GM18861 (cell line): Measurements from ENCODE around the gene CLIC5.

Experiments
- ATAC-seq: cut with Tn5 transposase; IDR thresholded peaks from one replicate; pipeline ENCODE4 v1.9.1; 2021; ENCODE audit not compliant: unreplicated experiment

The CLIC5 gene

GRCh38 chr6:45899683-45899946 lies 116.0 kb downstream of the CLIC5 start:
- no peak for ATAC-seq

DNA sequence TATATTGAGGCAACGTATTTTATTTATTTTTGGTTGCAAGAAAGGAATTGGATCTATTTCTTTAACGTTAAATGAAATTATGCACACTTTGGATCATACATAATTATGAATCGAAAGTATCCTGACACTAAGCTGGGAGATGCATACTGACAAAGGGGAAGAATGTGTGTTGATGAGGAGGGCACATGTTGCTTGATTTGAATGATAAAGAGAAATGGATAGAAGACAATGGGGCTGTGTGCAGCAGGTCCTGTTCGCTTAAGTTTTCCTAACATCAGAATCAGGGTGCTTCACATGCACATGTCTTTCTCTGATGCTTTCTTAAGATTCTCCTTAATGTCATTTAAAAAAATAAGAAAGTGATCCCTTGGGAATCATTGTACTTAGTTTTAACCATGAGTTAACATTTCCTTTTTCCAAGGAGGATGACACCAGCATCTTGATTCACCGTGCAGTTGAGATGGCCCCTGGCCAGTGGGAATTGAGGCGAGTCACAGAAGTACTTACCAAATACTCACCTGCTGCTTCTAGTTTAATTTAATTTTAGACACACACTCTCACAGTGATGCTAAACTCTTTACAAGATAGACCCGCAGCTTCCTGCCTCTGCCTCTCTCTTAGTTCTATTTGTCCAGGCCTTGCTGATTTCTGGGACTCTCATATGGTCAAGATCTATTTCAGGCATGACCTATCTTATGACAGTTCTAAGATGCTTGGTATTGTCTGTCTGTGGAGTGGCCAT lies 116.5 kb downstream of the CLIC5 start:
- no peak for ATAC-seq

GRCh38 chr6:45896783-45897441 lies 118.7 kb downstream of the CLIC5 start:
- ATAC-seq, result no peak

DNA sequence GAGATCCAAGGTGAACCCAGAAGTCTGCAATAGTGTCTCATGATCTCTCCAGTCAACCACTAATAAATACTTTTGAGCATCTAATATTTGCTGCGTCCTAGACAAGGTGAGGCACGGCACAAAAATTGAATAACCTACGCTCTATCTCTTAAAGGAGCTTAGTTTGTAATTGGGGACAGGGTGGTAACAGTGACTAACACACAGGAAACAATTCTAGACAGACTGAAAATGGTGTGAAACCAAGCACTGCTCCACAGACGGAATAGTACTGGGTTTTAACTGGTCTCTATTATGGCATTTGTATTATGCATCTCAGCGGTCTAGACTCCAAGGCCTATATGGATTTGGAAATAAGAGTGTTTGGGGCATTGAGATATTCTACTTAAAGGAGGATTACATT lies 120.1 kb downstream of the CLIC5 start:
- ATAC-seq, result no peak

DNA sequence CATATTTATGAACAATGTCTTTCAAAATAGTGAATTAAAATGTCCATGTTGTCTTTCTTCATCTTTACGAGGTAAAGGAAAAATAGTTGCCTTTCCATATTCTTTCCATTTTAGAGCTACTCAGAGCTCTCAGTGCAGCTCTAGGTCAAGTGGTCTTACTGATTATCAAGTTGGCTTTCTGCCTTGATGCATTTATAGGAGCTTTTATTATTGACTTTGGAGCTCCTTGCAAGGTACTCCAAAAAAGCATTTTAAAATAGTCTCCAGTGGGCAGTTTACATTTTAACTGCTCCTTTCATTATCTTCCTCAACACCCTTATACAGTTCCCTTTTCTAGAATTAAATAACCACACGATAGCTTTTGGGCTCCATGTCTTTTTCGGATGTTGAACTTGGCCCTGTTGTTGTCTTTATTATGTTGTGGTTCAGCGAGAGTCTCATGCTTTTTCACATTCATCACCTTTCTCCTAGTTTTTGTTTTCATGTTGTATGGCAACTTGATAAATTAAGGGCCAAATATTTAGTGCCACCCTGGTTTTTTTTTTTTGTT lies 122.9 kb downstream of the CLIC5 start:
- ATAC-seq, result no peak

DNA sequence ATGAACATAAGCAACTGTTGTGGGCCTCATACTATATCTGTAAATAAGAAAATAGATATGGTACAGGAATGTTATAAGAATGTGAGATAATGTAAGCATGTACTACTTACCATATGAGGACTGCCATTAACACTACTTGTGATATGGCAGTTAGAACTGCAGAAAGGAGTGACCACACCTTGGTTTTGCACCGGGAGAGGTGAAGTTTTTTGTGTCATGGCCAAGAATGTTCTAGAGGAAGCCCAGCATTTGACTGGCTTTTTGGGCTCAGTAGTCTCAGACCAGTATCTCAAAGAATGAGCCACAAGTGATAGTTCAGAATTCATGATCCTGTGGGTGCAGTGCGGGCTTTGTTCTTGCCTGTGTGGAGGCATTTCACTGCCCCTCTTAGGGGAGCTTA lies 123.5 kb downstream of the CLIC5 start:
- ATAC-seq, result no peak

DNA sequence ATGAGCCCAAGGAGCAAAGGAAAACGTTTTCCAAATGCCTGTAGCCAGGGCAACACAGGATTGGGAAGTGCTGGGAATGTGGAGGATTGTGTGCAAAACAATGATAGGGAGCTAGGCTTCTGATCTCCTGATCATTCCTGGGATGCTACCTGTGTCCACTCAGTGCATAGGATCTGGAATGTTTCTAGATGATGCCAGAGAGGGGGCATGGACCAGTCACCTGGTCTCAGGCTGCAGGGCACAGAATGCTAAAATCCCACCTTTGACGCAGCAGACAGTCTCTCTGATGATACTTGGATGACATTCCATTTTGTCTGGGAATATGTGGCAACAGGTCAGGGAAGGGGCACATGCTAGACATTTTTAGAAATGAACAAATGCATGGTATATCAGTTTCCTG lies 128.9 kb downstream of the CLIC5 start:
- ATAC-seq, result no peak

DNA sequence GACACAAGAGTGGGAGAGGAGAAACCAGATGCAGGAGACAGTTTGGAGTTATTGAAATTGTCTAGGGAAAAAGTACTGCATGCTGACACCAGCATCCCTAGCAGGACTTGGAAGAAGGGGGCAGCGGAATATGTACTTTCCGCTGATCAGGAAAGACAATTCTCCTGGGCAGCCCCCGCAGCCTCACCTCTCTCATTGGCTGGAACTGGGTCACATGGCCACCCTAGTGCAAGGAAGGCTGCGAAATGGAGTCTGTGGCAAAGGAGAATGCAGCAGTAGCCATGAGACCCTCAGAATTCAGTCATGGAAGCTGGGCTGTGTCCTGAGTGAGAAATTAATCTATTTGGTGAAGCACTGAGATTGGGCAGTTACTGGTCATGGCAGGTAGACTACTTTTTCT lies 131.3 kb downstream of the CLIC5 start:
- no peak for ATAC-seq

DNA sequence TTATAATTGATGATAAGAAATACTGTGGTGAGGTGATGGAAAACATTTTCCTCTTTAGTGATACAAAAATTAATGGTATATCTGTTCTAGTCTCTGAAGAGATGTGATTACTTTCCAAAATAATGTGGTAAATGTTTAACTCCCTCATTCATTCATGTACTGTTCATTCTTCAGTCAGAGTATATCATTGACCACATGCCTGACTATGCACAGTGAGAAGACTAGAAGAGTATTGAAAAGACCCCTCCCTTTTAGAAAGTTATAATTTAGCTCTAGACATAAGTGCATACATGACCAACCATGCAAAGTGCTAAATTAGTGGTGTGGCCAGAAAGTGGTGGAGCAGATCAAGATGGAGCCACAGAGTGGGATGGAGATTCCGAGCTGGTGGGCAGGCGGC lies 133.0 kb downstream of the CLIC5 start:
- no peak for ATAC-seq

- no peak for ATAC-seq
These were observed 133.8 kb downstream of the CLIC5 start for GRCh38 chr6:45881705-45882467.

- no peak for ATAC-seq
These were observed 135.0 kb downstream of the CLIC5 start for GRCh38 chr6:45880676-45881075.

GRCh38 chr6:45880159-45880558 lies 135.5 kb downstream of the CLIC5 start:
- no peak for ATAC-seq

DNA sequence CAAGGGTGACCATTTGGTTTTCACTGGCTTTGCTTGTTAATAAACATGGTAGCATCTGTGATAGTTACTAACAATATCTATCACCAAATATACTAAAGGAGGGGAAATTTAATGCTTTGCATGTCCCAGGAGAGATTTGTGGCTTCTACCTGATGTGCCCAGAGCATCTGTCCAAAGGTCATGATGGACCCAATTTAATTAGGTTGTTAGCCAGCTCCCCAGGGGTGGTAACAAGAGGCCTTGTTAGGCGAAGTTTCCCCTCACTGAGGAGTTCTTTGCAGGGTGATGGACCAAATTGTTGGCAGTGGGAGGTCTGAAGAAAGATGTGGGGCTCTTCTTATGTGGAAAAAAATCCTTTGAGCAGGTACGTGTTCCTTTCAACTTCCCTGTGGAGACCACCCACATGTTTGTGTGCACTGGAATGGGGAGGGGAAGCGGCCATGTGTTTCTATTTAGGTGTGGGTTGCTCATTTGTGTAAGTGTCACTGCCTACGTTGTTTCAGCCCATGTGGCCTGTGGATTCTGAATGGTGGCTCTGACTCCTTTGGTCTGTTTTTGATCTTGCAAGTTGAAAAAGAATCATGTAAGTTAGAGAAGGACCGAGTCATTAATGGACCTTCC lies 137.6 kb downstream of the CLIC5 start:
- no peak for ATAC-seq

DNA sequence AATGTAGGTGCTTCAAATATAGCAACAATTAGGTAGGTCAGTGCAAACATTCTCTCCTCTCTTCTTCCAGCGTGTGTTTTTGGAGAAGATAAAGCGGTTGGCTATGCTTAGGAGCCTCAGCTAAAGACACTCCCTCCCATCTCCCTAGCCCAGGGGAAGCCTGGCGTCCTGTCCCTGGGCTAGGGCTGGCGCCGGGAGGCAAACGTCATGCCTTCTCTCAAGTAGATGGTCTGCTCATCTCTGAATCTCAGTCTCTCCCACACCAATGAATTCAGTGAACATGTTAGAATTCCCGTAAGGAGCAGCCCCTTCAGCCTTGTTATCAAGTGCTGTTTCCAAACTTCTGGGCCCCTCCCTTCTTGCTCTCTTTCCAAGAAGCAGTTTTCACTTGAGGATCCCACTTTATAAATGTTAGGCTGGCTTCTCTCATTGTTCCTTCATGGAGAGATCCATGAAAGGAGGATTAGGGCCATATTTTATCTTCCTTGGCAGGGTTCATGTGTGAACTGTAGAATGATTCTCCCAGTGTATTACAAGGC lies 142.8 kb downstream of the CLIC5 start:
- no peak for ATAC-seq

DNA sequence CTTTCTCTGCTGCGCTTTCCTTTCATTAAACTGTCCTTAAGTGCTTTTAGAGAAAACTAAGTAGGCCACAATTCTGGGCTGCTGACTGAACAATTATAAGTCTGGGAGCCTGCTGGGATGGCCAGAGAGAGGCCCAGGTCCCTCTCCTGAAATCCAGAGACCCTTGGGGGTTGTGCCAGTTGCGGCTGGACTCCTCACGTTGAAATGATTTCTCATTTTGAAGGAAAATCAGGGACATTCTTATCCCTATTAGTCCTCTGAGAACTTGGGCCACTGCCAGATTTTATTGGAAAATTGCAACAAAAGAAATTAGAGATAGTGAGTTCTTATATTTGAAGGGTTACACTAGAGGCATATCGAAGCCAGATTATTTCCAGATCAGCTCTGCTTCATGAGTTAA lies 145.1 kb downstream of the CLIC5 start:
- ATAC-seq, result no peak

DNA sequence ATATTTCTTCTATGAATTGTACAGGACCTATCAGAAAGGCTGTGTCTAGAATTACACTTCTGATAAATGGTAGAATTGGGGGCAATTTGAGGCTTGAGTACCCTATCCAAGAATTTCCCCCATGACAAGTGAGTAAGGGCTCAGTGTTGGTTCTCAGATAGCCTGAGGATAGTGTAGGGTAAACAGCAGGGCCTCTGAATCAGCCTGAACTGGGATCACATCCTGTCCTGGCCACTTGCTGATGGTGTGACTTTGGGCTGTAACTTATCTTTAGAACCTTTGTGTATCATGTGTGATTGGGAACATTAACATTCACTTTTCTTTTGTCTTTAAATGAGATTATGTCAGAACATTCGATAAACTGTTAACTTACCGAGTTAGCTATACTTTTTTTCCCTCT lies 151.0 kb downstream of the CLIC5 start:
- ATAC-seq, result no peak

DNA sequence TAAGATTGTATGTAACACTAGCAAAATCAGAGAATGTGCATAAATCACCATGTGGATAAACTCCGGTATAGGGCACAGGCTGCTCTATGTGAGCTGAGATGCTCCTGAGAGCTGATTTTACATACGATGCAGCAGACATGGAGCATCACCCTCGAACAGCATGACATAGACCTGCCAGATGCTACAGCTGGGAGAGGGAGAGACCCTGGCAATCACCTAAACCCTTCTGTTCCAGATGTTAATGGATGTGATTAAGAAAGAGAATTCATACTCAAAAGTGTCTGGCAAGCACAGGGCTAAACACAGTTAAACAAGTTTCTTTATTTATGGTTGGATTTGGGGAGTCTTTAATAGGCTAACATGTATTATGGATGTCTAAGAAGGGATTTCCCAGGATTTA lies 157.0 kb downstream of the CLIC5 start:
- no peak for ATAC-seq

GRCh38 chr6:45857827-45858226 lies 157.8 kb downstream of the CLIC5 start:
- no peak for ATAC-seq

- no peak for ATAC-seq
These were observed 159.8 kb downstream of the CLIC5 start for GRCh38 chr6:45855642-45856394.

GRCh38 chr6:45854149-45854742 lies 161.4 kb downstream of the CLIC5 start:
- ATAC-seq, result no peak
